Neural cell (in vitro differentiated cells): Measurements from ENCODE around the gene RPLP1. TPM values are rescaled to one million over a fixed set of nuclear protein-coding genes. Genes with fewer than 3 reads are reported as not detected.

Experiments used
- H2AFZ ChIP-seq: fragments of 200-600, 300-800 bp; sonication (generic), shearing (Covaris generic); 2 replicates; pipeline ENCODE4 v1.6.0; 2014; ENCODE audit warnings: low read depth, mild to moderate bottlenecking, antibody characterized with exemption, low read length, moderate library complexity
- H3F3A ChIP-seq: fragments of 200-600 bp; shearing (Covaris generic); 2 replicates; pipeline ENCODE4 v1.6.1; 2016; ENCODE audit warnings: mild to moderate bottlenecking, moderate library complexity, mixed read lengths, antibody characterized with exemption, low read length; ENCODE audit not compliant: insufficient read depth, poor library complexity, severe bottlenecking
- H3K27ac ChIP-seq: fragments of 200-600, 300-800 bp; sonication (generic), shearing (Covaris generic); 2 replicates; pipeline ENCODE4 v1.5.1; 2014; ENCODE audit warnings: mild to moderate bottlenecking, low read length, moderate library complexity
- H3K27me3 ChIP-seq: fragments of 300-800, 200-600 bp; sonication (generic), shearing (Covaris generic); 2 replicates; pipeline ENCODE4 v1.6.0; 2014; ENCODE audit warnings: mild to moderate bottlenecking, low read depth, low read length, moderate library complexity; ENCODE audit not compliant: insufficient read depth
- H3K36me3 ChIP-seq: fragments of 300-800, 200-600 bp; sonication (generic), shearing (Covaris generic); 2 replicates; pipeline ENCODE4 v1.5.1; 2014; ENCODE audit warnings: mild to moderate bottlenecking, antibody characterized with exemption, low read length, moderate library complexity; ENCODE audit not compliant: insufficient read depth
- H3K4me2 ChIP-seq: fragments of 300-800, 200-600 bp; sonication (generic), shearing (Covaris generic); 2 replicates; pipeline ENCODE4 v1.6.0; 2014; ENCODE audit warnings: mild to moderate bottlenecking, low read length
- H3K4me3 ChIP-seq: fragments of 300-800, 200-600 bp; sonication (generic), shearing (Covaris generic); 2 replicates; pipeline ENCODE4 v1.5.1; 2014; ENCODE audit warnings: mild to moderate bottlenecking, low read length, moderate library complexity
- H3K79me2 ChIP-seq: fragments of 200-600 bp; shearing (Covaris generic); replicated peaks from 2 replicates; pipeline ENCODE4 v1.6.0; 2014; ENCODE audit warnings: mild to moderate bottlenecking, low read length, moderate library complexity; ENCODE audit not compliant: insufficient read depth
- H3K9ac ChIP-seq: fragments of 300-800, 200-600 bp; sonication (generic), shearing (Covaris generic); 2 replicates; pipeline ENCODE4 v1.6.1; 2016; ENCODE audit warnings: mild to moderate bottlenecking, low read length, mixed read lengths
- H3K9me2 ChIP-seq: fragments of 200-600 bp; shearing (Covaris generic); 2 replicates; pipeline ENCODE4 v1.6.1; 2016; ENCODE audit warnings: mild to moderate bottlenecking, low read length, mixed read lengths; ENCODE audit not compliant: insufficient read depth
- H3K9me3 ChIP-seq: fragments of 200-600, 300-800 bp; sonication (generic), shearing (Covaris generic); 2 replicates; pipeline ENCODE4 v1.6.1; 2016; ENCODE audit warnings: mild to moderate bottlenecking, mixed run types, low read length, moderate library complexity, mixed read lengths
- H4K20me1 ChIP-seq: fragments of 200-600 bp; shearing (Covaris generic); 2 replicates; pipeline ENCODE4 v1.6.1; 2016; ENCODE audit warnings: mild to moderate bottlenecking, mixed run types; ENCODE audit not compliant: insufficient read depth
- CTCF ChIP-seq: fragments of 450-650 bp; IDR thresholded peaks from 2 replicates; pipeline ENCODE4 v1.5.1; 2014; ENCODE audit warnings: antibody characterized with exemption, mild to moderate bottlenecking, moderate library complexity; ENCODE audit not compliant: poor library complexity, severe bottlenecking
- EP300 ChIP-seq: fragments of 450-650 bp; conservative IDR thresholded peaks from 2 replicates; pipeline ENCODE4 v1.6.1; 2014; ENCODE audit warnings: antibody characterized with exemption, mild to moderate bottlenecking, moderate library complexity; ENCODE audit not compliant: poor library complexity, severe bottlenecking
- EZH2 ChIP-seq: fragments of 200-600, 300-800 bp; shearing (Covaris generic), sonication (generic); IDR thresholded peaks from 2 replicates; pipeline ENCODE4 v1.6.1; 2014; ENCODE audit warnings: antibody characterized with exemption, low read length, borderline replicate concordance, mild to moderate bottlenecking; ENCODE audit not compliant: insufficient read depth, poor library complexity, severe bottlenecking
- MXI1 ChIP-seq: fragments of 450-650 bp; conservative IDR thresholded peaks from 2 replicates; pipeline ENCODE4 v1.6.1; 2014; ENCODE audit warnings: antibody characterized with exemption, mild to moderate bottlenecking; ENCODE audit not compliant: poor library complexity, severe bottlenecking
- POLR2AphosphoS5 ChIP-seq: IDR thresholded peaks from 2 replicates; pipeline ENCODE4 v1.6.1; 2012
- RAD21 ChIP-seq: fragments of 450-650 bp; conservative IDR thresholded peaks from 2 replicates; pipeline ENCODE4 v1.6.1; 2014; ENCODE audit warnings: antibody characterized with exemption, mild to moderate bottlenecking, moderate library complexity
- REST ChIP-seq: IDR thresholded peaks from 2 replicates; pipeline ENCODE4 v1.6.1; 2012; ENCODE audit warnings: borderline replicate concordance
- SMC3 ChIP-seq: fragments of 450-650 bp; conservative IDR thresholded peaks from 2 replicates; pipeline ENCODE4 v1.6.1; 2014; ENCODE audit warnings: antibody characterized with exemption, mild to moderate bottlenecking, moderate library complexity; ENCODE audit not compliant: poor library complexity
- TAF1 ChIP-seq: IDR thresholded peaks from 2 replicates; pipeline ENCODE4 v1.6.1; 2012; ENCODE audit warnings: low read depth
- polyA plus RNA-seq: library from polyadenylated mRNA; depleted of rRNA; stranded (reverse); fragments of >200 nt; gene quantifications from 2 replicates; pipeline ENCODE4 v1.2.3, GENCODE V29; 2014

Gene RPLP1
- polyA plus RNA-seq, 1 donor from 2014 or later: 37.5 TPM

GRCh38 chr15:69436951-69437350 lies 15.7 kb upstream of the RPLP1 start:
- H3K9me3 ChIP-seq: no peaks in the 10 kb centered on the region
- H4K20me1 ChIP-seq: no peaks in the 10 kb centered on the region
- H3K9ac ChIP-seq: no peak overlapping the region
- H3K27ac ChIP-seq: no peak overlapping the region
- H3K27me3 ChIP-seq: no peaks in the 10 kb centered on the region
- H3K79me2 ChIP-seq: no peaks in the 10 kb centered on the region
- H3K36me3 ChIP-seq: no peaks in the 10 kb centered on the region
- no peak overlapping the region for H2AFZ ChIP-seq
- no peaks in the 10 kb centered on the region for H3K9me2 ChIP-seq
- no peaks in the 10 kb centered on the region for H3F3A ChIP-seq
- H3K4me2 ChIP-seq: no peak overlapping the region
- no peak overlapping the region for H3K4me3 ChIP-seq
- TF ChIP-seq REST: no peak
- no peak for TF ChIP-seq POLR2AphosphoS5
- no peak for TF ChIP-seq CTCF
- TF ChIP-seq TAF1: no peak
- TF ChIP-seq RAD21: no peak
- no peak for TF ChIP-seq MXI1
- no peak for TF ChIP-seq EP300
- no peak for TF ChIP-seq EZH2
- TF ChIP-seq SMC3: no peak

DNA sequence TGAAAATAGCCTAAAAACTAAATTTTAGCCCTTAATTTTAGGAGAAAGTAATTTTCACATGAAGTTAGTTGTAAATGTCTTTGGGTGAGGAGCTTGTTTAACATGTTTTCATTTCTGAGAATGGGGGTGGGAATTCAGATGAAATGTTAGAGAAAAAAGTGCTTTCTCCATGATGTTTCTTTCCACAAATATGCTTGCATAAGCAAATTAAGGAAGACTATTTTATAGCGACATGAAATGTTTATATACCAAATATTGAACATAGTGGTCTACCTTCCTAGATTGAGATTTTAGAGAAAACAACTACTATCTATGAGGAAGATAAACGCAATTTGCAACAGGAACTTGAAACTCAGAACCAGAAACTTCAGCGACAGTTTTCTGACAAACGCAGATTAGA lies 13.0 kb upstream of the RPLP1 start:
- TF ChIP-seq CTCF: no peak
- no peak for TF ChIP-seq EZH2
- no peak for TF ChIP-seq MXI1
- no peak for TF ChIP-seq SMC3
- no peak for TF ChIP-seq REST
- no peak for TF ChIP-seq EP300
- no peak for TF ChIP-seq RAD21
- no peak for TF ChIP-seq POLR2AphosphoS5
- TF ChIP-seq TAF1: no peak
- H3K4me3 ChIP-seq: no peak overlapping the region
- no peak overlapping the region for H3K27ac ChIP-seq
- no peak overlapping the region for H3K4me2 ChIP-seq
- no peak overlapping the region for H3K9ac ChIP-seq
- no peaks in the 10 kb centered on the region for H3K9me2 ChIP-seq
- no peaks in the 10 kb centered on the region for H3K36me3 ChIP-seq
- no peaks in the 10 kb centered on the region for H4K20me1 ChIP-seq
- no peaks in the 10 kb centered on the region for H3K27me3 ChIP-seq
- no peaks in the 10 kb centered on the region for H3K79me2 ChIP-seq
- H2AFZ ChIP-seq: no peak overlapping the region
- no peaks in the 10 kb centered on the region for H3F3A ChIP-seq
- no peaks in the 10 kb centered on the region for H3K9me3 ChIP-seq
